ENCODE results near the gene CCL17.
"Not testable (repeated sequence)": the region's sequence is repeated elsewhere in the genome, so short reads cannot be mapped to it uniquely, and the experiment has no call there.

The CCL17 gene

DNA sequence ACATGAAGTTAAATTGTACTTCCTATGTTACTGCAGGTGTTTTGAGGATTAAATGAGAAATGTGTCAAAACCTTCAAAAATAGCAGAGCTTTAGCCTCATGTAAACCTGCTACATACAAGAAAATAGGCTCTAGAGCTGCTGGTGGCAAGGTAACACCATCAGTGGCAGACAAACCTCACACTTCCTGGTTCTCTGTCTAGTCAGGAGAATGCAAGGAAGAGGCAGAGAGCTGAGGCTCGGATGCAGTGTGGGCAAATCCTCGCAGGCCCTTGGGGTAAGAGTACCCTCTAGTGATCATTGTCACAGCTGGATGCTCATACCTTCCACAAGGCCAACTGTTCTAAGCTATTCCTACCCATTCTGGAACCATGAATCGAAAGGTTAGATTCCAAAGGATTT is 28.4 kb downstream of the CCL17 start:
- no peak for DNase-seq (ENCODE audit: low spot score)

DNA sequence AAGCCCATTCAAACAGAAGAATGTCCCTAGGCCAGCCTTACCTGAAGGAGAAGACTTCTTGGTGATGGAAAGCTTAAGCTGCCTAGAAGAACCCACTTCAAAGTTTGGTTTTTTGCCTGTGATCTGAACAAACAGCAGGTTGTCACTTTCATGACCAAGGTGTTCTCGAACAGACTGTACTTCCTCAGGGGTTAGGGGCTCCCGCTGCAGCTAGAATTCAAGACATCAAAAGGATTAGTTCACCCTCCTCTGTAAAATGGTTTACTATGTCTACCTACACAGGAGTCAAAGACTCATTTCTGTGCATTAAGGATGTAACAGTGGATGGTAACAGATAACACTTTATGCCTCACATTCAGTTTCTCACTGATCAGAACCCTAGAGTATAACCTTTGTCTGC is 29.4 kb downstream of the CCL17 start:
- DNase-seq (ENCODE audit: low spot score) = peak; percentile 44

DNA sequence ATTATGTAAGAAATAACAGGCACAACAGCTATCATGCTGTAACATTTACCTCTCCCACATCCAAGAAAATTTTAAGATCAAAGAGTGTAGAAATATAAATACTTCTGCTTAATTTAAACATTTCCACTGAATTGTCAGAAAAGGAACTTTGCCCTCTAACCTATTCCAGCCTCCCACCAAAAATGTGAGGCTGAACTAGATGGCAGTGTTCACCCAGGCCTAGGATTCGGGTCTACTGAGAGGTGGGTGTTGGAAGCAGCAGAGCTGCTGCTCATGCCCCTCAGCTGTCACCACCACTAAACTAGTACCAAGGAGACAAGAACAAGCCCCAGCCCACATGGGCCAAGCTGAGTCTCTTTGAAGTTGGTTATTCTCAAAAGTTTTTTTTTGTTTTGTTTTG is 31.3 kb downstream of the CCL17 start:
- no peak for DNase-seq (ENCODE audit: low spot score)

DNA sequence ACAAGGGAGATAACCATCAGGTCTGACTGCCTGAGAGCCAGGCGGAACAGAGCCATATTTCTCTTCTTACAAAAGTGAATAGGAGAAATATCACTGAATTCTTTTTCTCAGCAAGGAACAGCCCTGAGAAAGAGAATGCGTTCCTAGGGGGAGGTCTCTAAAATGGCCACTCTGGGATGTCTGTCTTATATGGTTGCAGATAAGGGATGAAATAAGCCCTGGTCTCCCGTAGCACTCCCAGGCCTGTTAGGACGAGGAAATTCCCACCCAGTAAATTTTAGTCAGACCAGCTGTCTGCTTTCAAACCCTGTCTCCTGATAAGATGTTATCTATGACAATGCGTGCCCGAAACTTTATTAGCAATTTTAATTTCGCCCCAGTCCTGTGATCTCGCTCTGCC is 35.4 kb downstream of the CCL17 start:
- not testable (repeated sequence) for DNase-seq (ENCODE audit: low spot score)

DNA sequence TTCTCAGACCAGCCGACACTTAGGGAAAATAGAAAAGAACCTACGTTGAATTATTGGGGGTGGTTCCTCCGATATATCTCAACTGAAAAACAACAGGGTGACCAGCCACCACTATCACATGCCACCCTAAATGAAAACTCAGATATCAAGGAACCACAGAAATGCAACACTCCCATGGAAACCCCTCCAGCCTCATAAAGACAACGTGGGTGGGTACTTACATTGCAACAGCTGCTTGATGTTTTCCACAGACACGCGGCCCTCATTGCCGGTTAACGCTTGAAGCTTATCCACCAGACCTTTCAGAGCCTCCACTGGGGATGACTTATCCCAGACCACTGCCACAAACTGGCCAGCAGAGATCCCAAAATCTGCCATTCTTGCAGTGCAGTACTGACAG is 36.0 kb downstream of the CCL17 start:
- not testable (repeated sequence) for DNase-seq (ENCODE audit: low spot score)

DNA sequence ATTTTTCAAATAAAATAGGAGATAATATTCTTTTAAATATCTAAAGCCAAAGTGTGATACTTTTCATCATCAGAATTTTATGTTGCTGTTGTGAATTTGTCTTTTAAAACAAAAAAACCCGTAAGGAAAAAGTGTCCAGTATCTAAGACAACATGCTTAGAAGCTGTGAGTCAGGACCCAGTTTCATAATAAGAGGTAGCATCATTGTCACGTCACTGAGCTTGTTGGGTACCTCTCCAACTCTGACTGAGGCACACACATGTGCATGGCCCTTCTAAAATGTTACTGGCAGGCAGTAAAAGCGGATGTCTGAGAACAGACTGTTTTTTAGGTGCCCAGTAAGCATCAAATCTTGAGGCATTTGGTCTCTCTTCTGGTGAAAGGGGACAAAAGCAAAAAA is 40.1 kb downstream of the CCL17 start:
- no peak for DNase-seq (ENCODE audit: low spot score)

DNA sequence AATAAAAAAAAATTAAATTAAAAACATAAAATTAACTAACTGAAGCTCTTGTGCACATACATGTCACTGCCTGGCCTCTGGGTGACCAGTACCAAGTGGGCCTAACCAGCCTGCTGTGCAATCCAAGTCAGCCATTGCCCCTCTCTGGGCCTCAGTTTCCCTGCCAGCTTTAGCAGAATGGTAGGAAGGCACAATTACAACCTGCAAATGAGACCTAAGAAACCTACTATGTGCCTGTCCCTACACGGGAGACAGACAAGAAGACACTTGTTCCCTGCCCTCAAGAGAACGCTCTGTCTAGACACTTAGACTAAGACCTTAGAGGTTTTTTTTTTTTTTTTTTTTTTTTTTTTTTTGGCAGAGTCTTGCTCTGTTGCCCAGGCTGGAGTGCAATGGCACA is 40.9 kb downstream of the CCL17 start:
- no peak for DNase-seq (ENCODE audit: low spot score)

DNA sequence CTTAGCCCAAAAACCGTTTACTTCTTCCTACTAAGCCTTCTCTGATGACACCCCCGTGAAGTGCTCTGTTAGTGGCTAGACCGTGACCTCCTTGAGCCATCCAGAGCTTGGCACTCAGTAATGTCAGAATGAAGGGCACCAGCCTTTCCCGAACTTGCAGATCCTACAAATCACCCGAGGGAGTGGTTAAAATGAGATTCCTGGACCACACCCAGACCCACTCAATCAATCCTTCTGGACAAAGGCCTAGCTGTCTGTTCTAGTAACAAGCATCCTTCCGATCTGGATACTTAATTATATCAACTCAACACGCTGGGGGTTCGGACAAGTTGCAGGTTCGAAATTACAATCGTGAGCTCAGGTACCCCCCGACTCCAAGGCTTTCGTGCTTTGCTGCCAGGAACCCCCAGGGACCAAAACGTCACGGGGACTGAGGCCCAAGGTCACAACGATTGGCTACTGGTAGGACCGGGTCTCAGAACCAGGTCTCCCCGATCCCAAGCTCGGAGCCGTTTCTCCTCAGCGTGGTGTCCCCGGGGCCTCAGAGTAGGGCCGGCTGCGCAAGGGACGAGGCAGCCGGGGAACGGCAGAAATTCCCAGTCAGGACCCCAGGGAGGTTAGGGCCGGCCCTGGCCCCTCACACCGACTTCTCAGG is 42.1 kb downstream of the CCL17 start:
- DNase-seq (ENCODE audit: low spot score) = no peak

DNA sequence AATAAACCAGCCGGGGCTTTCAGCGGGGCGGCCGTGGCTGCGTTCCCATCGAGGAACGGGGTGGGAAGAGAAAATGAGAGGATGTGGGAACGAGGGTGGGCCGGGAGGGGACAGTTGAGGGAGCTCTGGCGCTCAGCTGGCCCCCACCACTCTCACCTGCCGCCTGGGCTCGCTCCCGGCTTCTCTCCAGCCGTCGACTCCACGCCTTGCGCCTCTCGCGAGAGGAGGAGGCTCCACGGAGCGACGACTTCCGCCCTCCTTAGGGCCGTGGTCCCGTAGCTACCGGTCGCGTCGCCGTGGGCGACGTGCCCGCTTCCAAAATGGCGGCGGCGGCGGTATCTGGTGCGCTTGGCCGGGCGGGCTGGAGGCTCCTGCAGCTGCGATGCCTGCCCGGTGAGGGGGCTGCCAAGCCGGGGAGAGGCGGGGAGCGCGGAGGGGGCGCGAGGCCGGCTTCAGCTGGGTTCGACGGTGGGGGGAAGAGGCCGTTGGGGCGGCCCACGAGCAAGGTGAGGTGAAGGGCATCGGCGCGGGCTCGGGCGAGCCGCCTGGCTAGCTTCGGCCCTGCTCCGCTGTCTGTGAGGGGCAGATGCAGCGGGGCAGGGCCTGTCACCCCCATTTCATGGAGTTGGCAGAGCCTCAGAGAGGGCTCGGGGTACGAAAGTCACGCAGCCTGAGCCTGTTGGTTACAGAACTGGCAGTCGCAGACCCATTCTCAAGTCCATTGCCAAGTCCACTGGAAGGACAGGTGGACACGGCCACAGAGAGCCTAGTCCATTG is 42.8 kb downstream of the CCL17 start, which contains the start of the genes CIAPIN1 and COQ9:
Gene CIAPIN1 (minus strand): TSS at position 200 of the 777 bp plus-strand sequence. CDS start 6,457 bp downstream, outside the sequence.
Gene COQ9 (plus strand): TSS at position 294 of the 777 bp plus-strand sequence. CDS start 27 bp downstream, at position 321.
- DNase-seq (ENCODE audit: low spot score) = peak; percentile 93

DNA sequence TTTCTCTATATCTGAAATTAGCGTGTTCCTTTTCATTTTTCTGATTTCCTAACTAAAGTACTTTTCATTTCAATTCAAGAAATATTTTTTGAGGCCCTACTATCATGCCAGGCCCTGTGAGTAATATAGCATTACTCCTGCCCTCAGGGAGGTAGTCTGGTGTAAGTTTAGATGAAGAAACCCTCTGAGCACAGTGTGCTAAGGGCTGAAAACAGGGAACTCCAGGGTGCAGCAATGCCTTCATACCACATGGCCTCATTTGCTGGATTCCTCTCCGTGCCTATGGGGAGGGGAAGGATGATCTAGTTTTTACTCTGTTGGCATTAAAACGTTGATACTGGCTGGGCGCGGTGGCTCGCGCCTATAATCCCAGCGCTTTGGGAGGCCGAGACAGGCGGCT is 47.5 kb downstream of the CCL17 start:
- no peak for DNase-seq (ENCODE audit: low spot score)

DNA sequence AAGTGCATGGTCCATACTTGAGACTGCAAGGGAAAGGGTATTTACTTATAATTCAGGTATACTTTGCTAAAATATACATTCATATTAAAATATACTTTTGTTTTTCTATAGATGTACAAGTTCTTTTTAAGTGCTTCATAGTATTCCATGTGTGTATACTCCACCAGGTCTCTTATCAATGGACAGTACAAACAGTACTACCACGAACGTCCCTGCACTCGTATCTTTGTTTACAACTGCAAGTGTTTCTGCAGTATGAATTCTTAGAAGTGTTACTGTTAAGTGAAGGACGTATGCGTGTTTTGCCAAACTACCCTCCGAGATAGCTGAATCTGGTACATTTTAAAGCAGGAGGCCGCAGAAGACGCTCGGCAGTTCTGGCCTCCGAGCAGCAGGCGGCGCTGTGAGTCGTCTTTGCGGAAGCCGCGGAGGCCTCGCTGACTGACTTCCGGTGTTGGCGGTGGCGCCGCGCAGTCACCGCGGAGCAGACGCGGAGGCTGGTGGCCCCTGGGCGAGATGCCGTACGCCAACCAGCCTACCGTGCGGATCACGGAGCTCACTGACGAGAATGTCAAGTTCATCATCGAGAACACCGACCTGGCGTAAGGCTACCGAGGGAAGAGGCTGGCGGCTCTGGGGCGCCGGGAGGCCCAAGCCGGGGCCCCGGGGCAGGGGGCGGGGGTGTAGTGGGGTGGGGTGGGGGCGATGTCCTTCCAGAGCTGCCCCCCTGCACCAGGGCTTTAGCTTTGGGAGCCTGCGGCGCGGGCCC is 57.8 kb downstream of the CCL17 start, which contains the start of gene POLR2C:
Gene POLR2C (plus strand): TSS at position 471 of the 769 bp plus-strand sequence. CDS start 46 bp downstream, at position 517.
- DNase-seq (ENCODE audit: low spot score) = peak; percentile 89

DNA sequence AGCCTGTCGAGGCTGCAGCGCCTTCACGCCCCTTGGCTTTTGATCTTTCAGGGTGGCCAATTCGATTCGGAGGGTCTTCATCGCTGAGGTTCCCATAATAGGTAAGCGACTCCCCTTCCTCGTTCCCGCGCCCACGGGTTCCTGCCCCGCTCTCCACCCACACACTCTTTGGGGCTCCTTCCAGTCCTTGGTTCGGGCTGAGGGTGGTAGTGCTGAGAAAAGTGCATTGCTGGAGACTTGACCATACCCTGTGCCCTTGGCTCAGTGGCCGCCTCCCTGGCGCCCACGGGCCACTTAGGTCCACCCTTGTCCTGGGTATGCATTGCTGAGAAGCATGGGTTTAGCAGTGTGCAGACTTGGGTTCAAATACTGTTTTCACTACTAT is 58.4 kb downstream of the CCL17 start:
- DNase-seq (ENCODE audit: low spot score) = no peak

DNA sequence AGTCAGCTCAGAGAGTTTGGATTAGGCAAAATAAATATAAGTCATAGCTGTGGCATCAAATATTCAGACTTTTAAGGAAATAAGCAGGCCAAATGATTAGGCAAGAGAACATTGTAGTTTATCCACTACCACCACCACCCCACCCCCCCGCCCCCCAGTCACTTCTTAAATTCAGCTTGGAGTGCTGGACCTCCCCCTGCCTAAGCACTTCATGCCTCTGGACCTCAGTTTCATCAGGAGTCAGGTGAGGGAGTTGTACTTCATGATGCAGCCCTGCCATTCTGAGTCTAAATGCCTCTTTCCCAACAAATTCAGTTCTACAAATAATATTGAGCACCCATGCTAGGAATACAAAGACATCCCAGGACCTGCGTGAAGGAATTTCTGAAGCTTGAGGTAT is 60.0 kb downstream of the CCL17 start:
- no peak for DNase-seq (ENCODE audit: low spot score)

Data from CD4-positive, alpha-beta T cell treated with Interleukin-6 at 100 ng/mL for 8 hours (primary cell).